K562 (cell line): Measurements from ENCODE around the gene MED15. TPM values are rescaled to one million over a fixed set of nuclear protein-coding genes. Genes with fewer than 3 reads are reported as not detected.
A peak's percentile ranks its signal among the peaks of the same experiment; 100 is the strongest.

ENCODE experiments used
- ATAC-seq: fragments of 200-7000 bp; cut with Tn5 transposase; 3 replicates; pipeline ENCODE4 v1.9.1; 2020; ENCODE audit warnings: moderate library complexity
- BruUV-seq: library from RNA; stranded (reverse); fragments of 400-500 nt; replicated peaks from 2 replicates; lab custom pipeline; 2021; lab: Mats Ljungman, UMichigan
- CTCF ChIA-PET: fragments of 300-600 bp; formaldehyde crosslinking; extraction: SDS; loops from one replicate; lab custom pipeline; 2021; ENCODE audit warnings: low intra/inter-chr PET ratio; lab: Yijun Ruan, JAX
- POLR2A ChIA-PET: fragments of 300-600, 350-650 bp; sonication (Branson Sonifier 250); formaldehyde crosslinking; extraction: SDS; loops from one replicate; lab custom pipeline; 2021; ENCODE audit warnings: antibody characterized with exemption, inconsistent platforms; lab: Yijun Ruan, JAX
- DNase-seq, 4 experiments: peaks; one replicate each; pipeline versions ENCODE4 v3.0.0 to v3.0.0-alpha.2; 2011 to 2018; ENCODE audit warnings: low spot score in 3 of 4, mixed read lengths in 3 of 4; ENCODE audit errors: extremely low read depth in 1 of 4
- FAIRE-seq: peaks from 2 replicates; lab custom pipeline; 2011; peaks lifted over from hg19 to GRCh38; lab: Jason Lieb, UNC
- H2AFZ ChIP-seq: 2 replicates; pipeline ENCODE4 v1.6.0; 2011; ENCODE audit warnings: low read depth, low read length, control low read depth, inconsistent platforms
- H3K27ac ChIP-seq: fragments of 200-600 bp; 3 replicates; pipeline ENCODE4 v1.8.0; 2011; ENCODE audit warnings: low read depth, mild to moderate bottlenecking, control low read depth, inconsistent platforms, low read length, moderate library complexity, mixed read lengths; ENCODE audit errors: extremely low read depth
- H3K27me3 ChIP-seq, 2 experiments: fragments of 300-600 bp in 1 of 2; 2 replicates in 1 of 2; 3 replicates in 1 of 2; pipeline versions ENCODE4 v1.6.0 to v1.8.0; 2011; ENCODE audit warnings: inconsistent platforms in 2 of 2, low read length in 2 of 2, mild to moderate bottlenecking in 1 of 2, mixed read lengths in 1 of 2, moderate library complexity in 1 of 2; ENCODE audit not compliant: control insufficient read depth in 2 of 2, insufficient read depth in 2 of 2
- H3K36me3 ChIP-seq: fragments of 300-600 bp; 3 replicates; pipeline ENCODE4 v1.8.0; 2011; ENCODE audit warnings: mild to moderate bottlenecking, low read length, inconsistent platforms; ENCODE audit not compliant: control insufficient read depth, insufficient read depth
- H3K4me1 ChIP-seq, 2 experiments: fragments of 200-600 bp in 1 of 2; replicated peaks in 1 of 2; 2 replicates in 1 of 2; 3 replicates in 1 of 2; pipeline versions ENCODE4 v1.5.1 to v1.8.0; 2011; ENCODE audit warnings: inconsistent platforms in 2 of 2, low read length in 2 of 2, mild to moderate bottlenecking in 1 of 2, mixed read lengths in 1 of 2, moderate library complexity in 1 of 2; ENCODE audit not compliant: control insufficient read depth in 2 of 2, insufficient read depth in 2 of 2
- H3K4me2 ChIP-seq: 2 replicates; pipeline ENCODE4 v1.6.1; 2011; ENCODE audit warnings: low read length, control low read depth, inconsistent platforms, mixed read lengths; ENCODE audit not compliant: insufficient read depth
- H3K4me3 ChIP-seq: fragments of 200-600 bp; sonication (generic), shearing (Covaris generic); 2 replicates; pipeline ENCODE4 v1.5.1; 2016; ENCODE audit warnings: control low read depth, inconsistent platforms
- H3K79me2 ChIP-seq: fragments of 200-600 bp; 3 replicates; pipeline ENCODE4 v1.8.0; 2011; ENCODE audit warnings: low read length, inconsistent platforms; ENCODE audit not compliant: control insufficient read depth, insufficient read depth
- H3K9ac ChIP-seq, 2 experiments: 2 replicates each; pipeline versions ENCODE4 v1.6.0 to v1.6.1; 2011; ENCODE audit warnings: low read depth in 2 of 2, low read length in 2 of 2, control low read depth in 1 of 2, inconsistent platforms in 1 of 2, mild to moderate bottlenecking in 1 of 2, mixed read lengths in 1 of 2; ENCODE audit not compliant: insufficient read depth in 1 of 2
- H3K9me1 ChIP-seq: one replicate; pipeline ENCODE4 v1.6.0; 2011; ENCODE audit warnings: inconsistent platforms, mild to moderate bottlenecking, low read length, moderate library complexity; ENCODE audit not compliant: control insufficient read depth, insufficient read depth
- H3K9me3 ChIP-seq: replicated peaks from 2 replicates; pipeline ENCODE4 v1.5.1; 2011; ENCODE audit warnings: low read depth, low read length, inconsistent platforms; ENCODE audit not compliant: control insufficient read depth, insufficient read depth
- H4K20me1 ChIP-seq: replicated peaks from 2 replicates; pipeline ENCODE4 v1.6.1; 2011; ENCODE audit warnings: low read length, inconsistent platforms, mixed read lengths; ENCODE audit not compliant: control insufficient read depth, insufficient read depth
- ATF1 ChIP-seq, 2 experiments: fragments of 450-650 bp in 1 of 2; IDR thresholded peaks; 2 replicates each; pipeline ENCODE4 v1.6.1; 2016; ENCODE audit warnings: missing compliant biosample characterization in 1 of 2, missing genetic modification characterization in 1 of 2
- HMGXB4 ChIP-seq: sonication (generic); formaldehyde crosslinking; IDR thresholded peaks from 2 replicates; pipeline ENCODE4 v1.8.1; 2023; ENCODE audit warnings: mild to moderate bottlenecking, missing genetic modification reagents
- PPARD ChIP-seq: fragments of 250-450 bp; sonication (Bioruptor Pico); IDR thresholded peaks from 2 replicates; pipeline ENCODE4 v1.8.0; 2022; ENCODE audit warnings: inconsistent platforms, mild to moderate bottlenecking, moderate library complexity
- ZNF140 ChIP-seq: fragments of 250-450 bp; sonication (Bioruptor Pico); IDR thresholded peaks from 2 replicates; pipeline ENCODE4 v1.8.0; 2021; ENCODE audit warnings: moderate library complexity, mild to moderate bottlenecking, inconsistent platforms
- ZNF277 ChIP-seq: fragments of 250-450 bp; sonication (Bioruptor Pico); IDR thresholded peaks from 2 replicates; pipeline ENCODE4 v1.8.0; 2022; ENCODE audit warnings: inconsistent platforms, mild to moderate bottlenecking, moderate library complexity, borderline replicate concordance
- ZNF324 ChIP-seq: fragments of 250-450 bp; sonication (Bioruptor Pico); IDR thresholded peaks from 2 replicates; pipeline ENCODE4 v1.4.0; 2020; ENCODE audit warnings: mild to moderate bottlenecking
- ZNF507 ChIP-seq: conservative IDR thresholded peaks from 2 replicates; pipeline ENCODE4 v1.6.1; 2017; ENCODE audit warnings: missing genetic modification characterization, missing compliant biosample characterization
- ZNF561 ChIP-seq: fragments of 450-650 bp; formaldehyde crosslinking; conservative IDR thresholded peaks from 2 replicates; pipeline ENCODE4 v1.4.0; 2020; ENCODE audit warnings: mild to moderate bottlenecking, moderate library complexity
- ZNF696 ChIP-seq: fragments of 250-450 bp; sonication (Bioruptor Pico); conservative IDR thresholded peaks from 2 replicates; pipeline ENCODE4 v1.4.0; 2020; ENCODE audit warnings: mild to moderate bottlenecking, moderate library complexity
- WGBS: fragments of 100-300 bp; shearing (Covaris generic); methylation state at CpG from one replicate; pipeline ENCODE4 v1.1.6; 2016; ENCODE audit warnings: low coverage, mixed read lengths; ENCODE audit not compliant: insufficient coverage; ENCODE audit errors: missing lambda C conversion rate; 5-methylcytosine and 5-hydroxymethylcytosine counted together
- in situ Hi-C: fragments of 300-500 bp; cut with MboI; formaldehyde crosslinking; loops from 4 replicates; pipeline ENCODE4 v1.15.0; 2018; ENCODE audit warnings: inconsistent platforms, mixed read lengths
- intact Hi-C: fragments of 100-400 bp; cut with micrococcal nuclease; formaldehyde crosslinking; loops from 2 replicates; pipeline ENCODE4 v1.14.2; 2022
- polyA plus RNA-seq, 8 experiments: library from polyadenylated mRNA; depleted of rRNA in 4 of 8; stranded (reverse) in 5 of 8; unstranded in 3 of 8; fragments of >200 nt; fragmentation: Nextera tagmentation in 2 of 8; fragmentation: Illumina TruSeq in 1 of 8; extraction: Ambion mirVana in 2 of 8; extraction: Trizol in 1 of 8; gene quantifications; 2 replicates each; pipeline versions ENCODE4 v1.2.1 to v1.2.3, GENCODE V29; 2011 to 2014; ENCODE audit warnings: inconsistent platforms in 1 of 8, missing spikeins in 1 of 8
- total RNA-seq, 7 experiments: library from RNA; depleted of rRNA in 6 of 7; stranded (reverse); fragments of >200 nt in 6 of 7; fragmentation: Illumina TruSeq in 2 of 7; extraction: Trizol in 2 of 7; gene quantifications; 2 replicates each; pipeline versions ENCODE4 v1.2.1 to v1.2.3, GENCODE V29; 2011 to 2021; ENCODE audit warnings: low replicate concordance in 1 of 7
- TF ChIP-seq, protein P1 (sequence below), 2 experiments: fragments of 450-650 bp in 1 of 2; sonication (generic) in 1 of 2; formaldehyde crosslinking; conservative IDR thresholded peaks; 2 replicates each; pipeline versions ENCODE4 v1.4.0 to v1.8.1; 2020 to 2022; ENCODE audit warnings: mild to moderate bottlenecking in 1 of 2, missing genetic modification reagents in 1 of 2

MED15 gene
- total and polyA plus RNA-seq, 9 of the 15 experiments (the other 6 are each of a cell fraction or from before 2014, with no cell fraction given), result 4.0 to 271 (median 60.1) TPM

GRCh38 chr22:20542055-20542454 is 34.6 kb downstream of the MED15 start:
- intact Hi-C loops, result loop anchor here (5.0 kb wide), 1 partner anchor 35 kb away; the partner anchor contains the start of gene MED15

More at GRCh38 chr22:20542055-20542454, 34.6 kb downstream of the MED15 start:
- ChIA-PET POLR2A (interaction anchor here (0.6 to 68.9 kb wide), 4 partner anchors 10 to 452 kb away, joined by 3 to 1693 read pairs (median 12); partner anchors contain the start of gene MED15), CTCF (interaction anchor here (0.6 kb wide), 1 partner anchor 45 kb away, joined by 3 read pairs; no protein-coding TSS in a partner anchor)
- peaks cover 4% of the 10 kb centered on the region for H3K9me1 ChIP-seq
- peaks cover 76% of the 10 kb centered on the region for H3K36me3 ChIP-seq
- peaks cover 20% of the 10 kb centered on the region for H4K20me1 ChIP-seq
- no peak overlapping the region for H3K4me2 ChIP-seq
- no peak overlapping the region for H3K9ac ChIP-seq
- H2AFZ ChIP-seq, result no peak overlapping the region
- in situ Hi-C loops, result no loop called here
- DNase-seq, result no peak
- whole genome bisulfite sequencing, result 77% methylated on average over 3 of the region's 3 CpGs
- peaks cover 48% of the 10 kb centered on the region for H3K79me2 ChIP-seq
- FAIRE-seq, result no peak
- peaks cover 17 to 20% of the 10 kb centered on the region in 2 experiments for H3K4me1 ChIP-seq
- no peak for ATAC-seq
- no TSS peak for BruUV-seq
- no peaks in the 10 kb centered on the region for H3K9me3 ChIP-seq
- H3K27ac ChIP-seq, result no peak overlapping the region
- no peak overlapping the region for H3K4me3 ChIP-seq
- H3K27me3 ChIP-seq, result no peaks in the 10 kb centered on the region
- 0 out of 2 replicates have a peak, but pooled peaks have one; percentile 0 for TF ChIP-seq ATF1 (CRISPR knock-in tag; IDR thresholded peaks at IDR 0.05)
- TF ChIP-seq ATF1 (tag; IDR thresholded peaks at IDR 0.05), result no peak
- TF ChIP-seq PPARD (CRISPR knock-in tag), result peak; percentile 64; the same call in 1 of the 2 replicates
- TF ChIP-seq, protein P1, sequence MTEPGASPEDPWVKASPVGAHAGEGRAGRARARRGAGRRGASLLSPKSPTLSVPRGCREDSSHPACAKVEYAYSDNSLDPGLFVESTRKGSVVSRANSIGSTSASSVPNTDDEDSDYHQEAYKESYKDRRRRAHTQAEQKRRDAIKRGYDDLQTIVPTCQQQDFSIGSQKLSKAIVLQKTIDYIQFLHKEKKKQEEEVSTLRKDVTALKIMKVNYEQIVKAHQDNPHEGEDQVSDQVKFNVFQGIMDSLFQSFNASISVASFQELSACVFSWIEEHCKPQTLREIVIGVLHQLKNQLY (CRISPR knock-in tag; conservative IDR thresholded peaks at IDR 0.05), result 0 out of 4 replicates have a peak, but pooled peaks of 1 of the 2 experiments have one; percentile 41
- 0 out of 2 replicates have a peak, but pooled peaks have one; percentile 58 for TF ChIP-seq ZNF140
- 0 out of 2 replicates have a peak, but pooled peaks have one; percentile 19 for TF ChIP-seq ZNF696 (CRISPR knock-in tag)
- TF ChIP-seq ZNF324 (CRISPR knock-in tag), result peak; percentile 9; the same call in 1 of the 2 replicates
- TF ChIP-seq ZNF507 (tag), result 0 out of 2 replicates have a peak, but pooled peaks have one; percentile 13
- TF ChIP-seq HMGXB4, result no peak
- no peak for TF ChIP-seq ZNF561 (CRISPR knock-in tag)
- no peak for TF ChIP-seq ZNF277 (CRISPR knock-in tag)
